Dedifferentiated amniotic fluid mesenchymal stem cell (primary cell): ENCODE measurements around the gene PAX3.
A peak's percentile ranks its signal among the peaks of the same experiment; 100 is the strongest.

ENCODE experiments used
- DNase-seq: peaks from one replicate; pipeline ENCODE4 v3.0.0-alpha.2; 2016; ENCODE audit errors: extremely low spot score

Gene PAX3

DNA sequence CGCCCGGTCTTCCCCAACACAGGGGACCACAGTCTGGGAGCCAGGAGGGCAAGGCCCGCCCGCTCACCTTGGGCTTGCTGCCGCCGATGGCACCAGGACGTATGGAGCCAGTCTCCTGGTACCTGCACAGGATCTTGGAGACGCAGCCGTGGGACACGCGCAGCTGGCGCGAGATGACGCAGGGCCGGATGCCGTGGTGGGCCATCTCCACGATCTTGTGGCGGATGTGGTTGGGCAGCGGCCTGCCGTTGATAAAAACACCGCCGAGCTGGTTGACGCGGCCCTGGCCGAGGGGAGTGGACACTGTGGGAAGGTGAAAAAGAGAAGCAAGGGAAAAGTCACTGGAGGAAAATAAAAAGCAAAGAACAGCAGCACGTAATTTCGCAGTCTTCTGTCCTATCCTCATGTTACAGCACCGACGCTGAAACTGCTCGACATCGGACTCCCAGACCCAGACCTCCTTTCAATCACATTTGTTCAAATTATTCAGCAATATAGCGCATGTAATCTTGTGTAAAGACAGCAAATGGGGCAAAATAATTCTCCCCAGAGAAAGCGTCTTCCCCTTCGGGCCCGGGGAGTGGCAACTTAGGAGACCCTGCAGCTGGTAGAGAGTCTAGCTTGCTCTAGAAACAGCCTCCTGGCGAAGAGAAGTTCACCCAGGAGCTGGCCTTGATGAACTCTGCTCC is 1.7 kb downstream of the PAX3 start:
- DNase-seq: peak; percentile 25

DNA sequence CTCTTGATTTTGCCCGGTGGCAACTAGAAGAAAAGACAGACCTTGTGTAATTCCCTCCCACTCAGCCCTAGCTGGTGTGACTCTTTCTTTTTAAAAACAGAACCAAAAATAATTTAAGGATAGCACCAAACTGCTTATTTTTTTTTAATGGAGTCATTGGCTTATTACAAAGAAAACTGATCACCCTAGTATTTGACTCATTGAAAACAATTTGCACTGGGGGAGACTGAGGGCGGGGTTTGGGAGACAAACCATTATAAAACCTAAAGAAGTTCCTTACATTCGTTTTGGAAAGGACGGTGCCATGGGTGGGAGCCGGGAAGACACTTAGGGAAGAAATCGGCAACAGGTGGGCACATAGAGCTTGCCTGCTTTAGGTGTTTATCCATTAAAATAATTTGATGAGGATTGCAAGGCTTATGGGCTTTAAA is 2.5 kb downstream of the PAX3 start:
- no peak for DNase-seq

DNA sequence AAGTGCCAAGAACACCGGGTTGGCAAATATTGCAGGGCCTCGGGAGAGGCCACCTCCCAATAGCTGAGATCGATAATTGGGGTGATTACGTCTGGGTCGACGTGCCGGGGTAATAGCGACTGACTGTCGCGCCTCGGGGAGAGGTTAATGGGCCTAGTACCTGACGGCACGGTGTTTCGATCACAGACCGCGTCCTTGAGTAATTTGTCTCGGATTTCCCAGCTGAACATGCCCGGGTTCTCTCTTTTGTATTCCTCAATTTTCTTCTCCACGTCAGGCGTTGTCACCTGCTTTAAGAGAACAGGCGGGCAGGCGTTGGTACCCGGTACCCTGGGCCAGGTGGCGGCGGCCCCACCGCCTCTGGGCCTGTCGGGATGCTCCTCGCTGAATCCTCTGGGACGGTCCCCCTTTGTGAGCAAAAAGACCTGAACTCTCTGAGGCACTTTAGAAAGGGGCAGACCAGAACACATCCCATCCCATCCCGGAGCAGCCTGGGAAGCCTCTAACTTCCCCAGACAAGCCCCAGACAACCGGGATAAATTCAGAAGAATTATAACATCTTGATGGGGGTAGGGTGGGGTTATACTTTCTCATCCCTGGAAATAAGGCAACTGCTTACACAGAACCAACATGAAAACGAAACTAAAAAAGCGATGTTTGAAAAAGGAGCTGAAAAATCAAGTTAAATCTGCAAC is 3.3 kb downstream of the PAX3 start:
- DNase-seq: peak; percentile 29

DNA sequence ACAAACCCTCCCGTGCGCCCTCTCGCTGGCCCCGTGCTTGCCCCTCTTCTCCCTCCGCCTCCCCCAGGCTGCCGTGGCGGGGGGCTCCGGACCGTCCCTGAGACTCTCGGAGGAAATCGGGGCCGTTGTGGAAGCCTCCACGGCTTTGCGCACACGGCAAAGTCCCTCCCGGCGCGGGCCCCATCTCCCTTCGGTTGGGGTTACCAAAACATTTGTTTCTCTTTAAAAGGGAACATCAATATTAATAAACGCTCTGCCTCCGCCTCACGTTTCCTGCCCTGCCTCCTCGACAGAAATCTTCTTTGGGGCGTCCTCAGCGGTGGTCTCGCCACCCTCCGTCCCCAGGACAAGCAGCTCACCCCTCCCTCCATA is 3.8 kb downstream of the PAX3 start:
- no peak for DNase-seq

DNA sequence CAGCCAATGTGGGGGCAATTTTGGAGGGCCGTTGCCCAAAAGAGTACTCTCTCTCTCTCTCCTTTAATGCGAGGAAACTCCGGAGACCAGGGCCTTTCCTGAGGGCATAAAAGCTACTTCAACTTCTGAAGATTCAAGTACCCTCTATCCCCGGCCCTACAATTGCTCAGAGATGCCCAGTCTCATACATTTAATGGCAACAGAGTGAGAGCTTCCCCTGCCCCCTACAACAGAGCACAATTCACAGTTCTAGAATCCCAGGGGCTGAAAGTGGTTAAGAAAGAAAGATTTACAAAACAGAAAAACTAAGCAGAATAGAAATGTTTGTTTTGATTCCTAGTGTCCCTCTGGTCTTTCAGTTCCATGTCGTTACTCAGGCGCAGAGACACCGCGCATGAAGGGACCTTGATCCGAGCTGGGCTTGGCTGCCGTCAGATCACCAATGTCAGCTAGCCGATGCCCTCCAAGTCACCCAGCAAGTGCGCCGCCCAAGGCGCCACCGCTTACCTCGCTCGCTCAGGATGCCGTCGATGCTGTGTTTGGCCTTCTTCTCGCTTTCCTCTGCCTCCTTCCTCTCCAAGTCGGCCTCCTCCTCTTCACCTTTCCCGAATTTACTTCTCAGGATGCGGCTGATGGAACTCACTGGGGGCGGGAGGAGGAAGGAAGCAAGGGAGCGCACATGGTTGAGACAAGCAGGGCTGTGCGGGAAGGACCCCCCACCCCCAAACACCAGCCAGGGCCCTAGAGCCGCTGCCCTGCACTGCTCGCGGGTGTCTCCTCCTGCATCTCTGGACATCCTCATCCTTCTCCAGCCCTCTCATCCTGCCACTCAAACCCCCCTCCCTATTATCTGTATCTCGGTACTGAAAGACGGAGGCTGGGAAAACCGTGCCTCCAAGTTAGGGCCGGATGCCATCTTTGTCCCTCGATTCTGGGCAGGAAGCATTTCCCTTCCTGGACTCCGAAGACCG is 4.9 kb downstream of the PAX3 start:
- DNase-seq: no peak

DNA sequence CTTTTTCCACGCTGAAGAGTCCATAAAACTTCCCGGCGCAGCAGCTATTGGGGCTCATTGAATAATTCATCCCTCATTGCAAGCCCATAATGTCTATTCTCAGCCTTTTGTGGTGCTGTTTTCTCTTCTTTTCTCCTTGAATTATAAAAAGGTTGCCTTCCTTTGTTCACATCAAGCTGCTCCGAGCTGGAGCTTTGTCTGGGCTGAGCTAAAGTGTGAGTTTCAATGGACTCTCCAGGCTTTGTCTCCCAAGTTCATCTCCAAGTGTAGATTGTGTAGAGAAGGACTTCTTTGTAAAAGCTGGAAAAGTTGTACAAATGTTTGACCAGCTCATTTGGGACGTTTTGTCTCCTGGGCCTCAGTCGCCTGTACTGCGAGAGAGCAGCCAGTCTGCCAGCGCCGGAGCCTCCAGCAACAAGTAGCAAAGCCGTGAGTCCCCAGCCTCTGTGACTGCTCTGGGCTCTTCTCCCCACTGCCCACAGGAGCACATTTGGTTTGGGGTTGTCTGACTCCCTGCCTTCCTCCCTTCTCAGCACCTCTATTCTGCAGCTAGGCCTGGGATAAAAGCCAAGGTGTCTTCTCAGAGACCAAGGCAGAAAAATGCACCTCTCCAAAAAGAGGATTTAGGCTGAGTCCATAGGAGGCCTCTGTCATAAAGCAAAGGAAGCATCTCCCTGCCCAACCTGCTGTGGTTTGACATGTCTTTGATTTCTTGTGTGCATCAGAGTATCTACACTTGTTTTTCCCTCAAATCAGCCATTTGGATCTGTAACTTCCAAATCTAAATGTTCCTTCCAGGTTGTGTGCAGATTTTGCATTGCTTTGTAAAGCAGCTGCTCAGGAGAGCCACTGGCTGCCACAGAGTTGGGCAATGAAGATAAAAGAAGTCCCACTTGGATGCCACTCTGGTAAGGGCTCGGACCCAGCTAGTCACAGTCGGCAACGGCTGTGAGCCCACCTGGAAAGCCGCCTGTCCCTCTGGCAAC is 6.4 kb downstream of the PAX3 start:
- no peak for DNase-seq

DNA sequence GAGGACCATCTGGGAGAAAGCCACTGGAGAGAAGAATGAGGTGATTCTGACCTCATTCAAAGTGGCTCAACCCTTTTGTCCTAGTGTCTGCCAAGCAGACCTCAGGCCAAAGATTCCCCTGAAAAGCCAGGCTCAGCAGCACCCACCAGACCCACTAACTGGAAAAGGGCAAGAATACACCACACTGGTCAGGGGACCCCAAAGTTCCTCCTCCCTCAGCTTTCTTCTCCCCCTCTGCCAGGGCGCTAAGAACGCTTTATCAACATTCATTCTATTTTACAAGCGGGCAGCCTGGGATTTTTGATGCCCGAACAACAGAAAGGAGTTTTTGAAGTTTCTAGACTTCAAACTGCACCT is 7.3 kb downstream of the PAX3 start:
- DNase-seq: no peak

DNA sequence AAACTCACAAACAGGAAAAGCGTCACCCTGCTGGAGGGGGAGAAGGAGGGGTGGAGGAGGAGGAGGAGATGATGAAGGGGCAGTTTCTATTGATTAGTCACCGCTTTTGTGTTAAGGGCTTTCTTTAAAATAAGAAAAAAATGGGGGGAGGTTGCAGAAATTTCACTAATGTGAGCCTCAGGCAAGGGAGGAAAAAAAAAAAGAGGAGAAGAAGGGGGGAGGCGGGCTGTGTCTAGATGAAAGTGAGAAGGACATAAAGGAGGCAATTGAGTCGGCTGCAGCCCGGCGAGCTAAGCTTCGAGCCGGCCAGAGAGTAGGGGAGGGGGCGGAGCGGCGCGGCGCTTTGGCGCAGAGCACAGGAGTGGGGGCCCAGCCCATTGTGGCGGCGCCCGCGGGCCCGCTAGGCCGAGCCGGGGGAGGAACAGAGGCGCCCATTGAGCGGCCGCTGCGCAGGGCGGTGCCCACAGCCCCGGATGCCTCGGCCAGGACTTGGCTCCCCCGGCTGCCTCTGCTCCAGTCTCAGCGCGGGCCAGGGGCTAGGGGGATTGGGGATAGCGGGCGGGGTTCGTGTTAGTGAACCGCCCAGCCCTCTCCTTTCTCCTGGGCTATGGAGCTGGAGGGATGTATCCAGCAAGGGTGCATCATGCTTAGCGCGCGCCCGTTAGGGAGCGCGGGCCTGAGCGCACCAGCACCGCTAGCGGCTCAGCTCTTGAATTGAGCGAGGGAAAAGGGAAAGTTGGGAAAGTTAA is 7.9 kb downstream of the PAX3 start:
- peak; percentile 78 for DNase-seq

DNA sequence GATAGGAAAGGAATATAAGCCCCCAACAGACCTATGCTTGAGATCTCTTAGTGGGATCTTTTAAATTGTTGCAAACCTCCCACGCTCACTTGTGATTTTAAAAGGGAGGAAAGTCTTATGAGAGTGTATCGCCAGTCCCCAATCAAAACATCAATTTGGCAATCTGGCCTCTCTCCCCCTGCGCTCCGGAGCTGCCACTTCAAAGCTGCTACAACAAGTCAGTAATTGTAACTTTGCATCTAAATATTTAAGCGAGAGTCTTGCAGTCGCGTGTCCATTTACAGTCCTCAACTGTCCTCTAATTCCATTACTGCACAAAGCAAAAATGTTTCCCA is 8.4 kb downstream of the PAX3 start:
- DNase-seq: no peak

DNA sequence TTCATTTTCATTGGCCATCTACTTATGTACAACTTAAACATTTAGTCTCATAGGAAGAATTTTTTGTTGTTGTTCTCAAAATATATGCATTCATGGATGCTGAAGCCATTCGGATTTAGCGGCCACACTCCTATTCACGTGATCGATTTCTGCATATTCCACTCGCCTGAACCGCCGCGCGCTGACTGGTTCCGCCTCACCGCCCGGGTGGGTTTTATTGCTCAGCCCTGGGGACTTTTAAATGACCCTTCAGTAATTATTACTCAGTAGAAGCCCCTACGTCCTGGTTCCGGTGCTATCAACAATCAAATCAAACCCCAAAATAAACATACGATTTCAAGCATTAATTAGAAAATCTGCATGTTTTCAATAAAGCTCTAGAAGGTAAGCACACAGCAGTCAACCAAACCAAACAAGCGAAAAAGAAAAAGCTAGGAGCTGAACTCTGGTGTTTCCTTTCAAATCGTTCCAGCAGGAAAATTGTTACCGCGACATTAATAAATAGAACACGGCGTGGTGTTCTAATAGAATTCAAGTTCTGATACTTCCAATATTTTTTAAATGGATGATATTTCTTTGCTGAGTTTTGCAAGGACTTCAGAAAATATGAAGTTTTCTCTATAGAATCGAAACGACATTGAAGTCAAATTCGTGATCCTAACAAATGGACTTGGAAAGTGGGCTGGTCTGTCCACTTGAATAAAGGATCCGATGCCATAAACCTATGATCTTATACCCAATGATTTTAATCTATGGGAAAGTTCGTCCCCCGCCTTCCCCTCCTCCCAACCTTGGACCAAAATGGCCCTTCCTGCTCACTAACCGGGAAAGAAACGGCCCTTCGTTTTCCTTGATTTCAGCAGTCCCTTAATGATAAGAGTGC is 9.3 kb downstream of the PAX3 start:
- DNase-seq: no peak

DNA sequence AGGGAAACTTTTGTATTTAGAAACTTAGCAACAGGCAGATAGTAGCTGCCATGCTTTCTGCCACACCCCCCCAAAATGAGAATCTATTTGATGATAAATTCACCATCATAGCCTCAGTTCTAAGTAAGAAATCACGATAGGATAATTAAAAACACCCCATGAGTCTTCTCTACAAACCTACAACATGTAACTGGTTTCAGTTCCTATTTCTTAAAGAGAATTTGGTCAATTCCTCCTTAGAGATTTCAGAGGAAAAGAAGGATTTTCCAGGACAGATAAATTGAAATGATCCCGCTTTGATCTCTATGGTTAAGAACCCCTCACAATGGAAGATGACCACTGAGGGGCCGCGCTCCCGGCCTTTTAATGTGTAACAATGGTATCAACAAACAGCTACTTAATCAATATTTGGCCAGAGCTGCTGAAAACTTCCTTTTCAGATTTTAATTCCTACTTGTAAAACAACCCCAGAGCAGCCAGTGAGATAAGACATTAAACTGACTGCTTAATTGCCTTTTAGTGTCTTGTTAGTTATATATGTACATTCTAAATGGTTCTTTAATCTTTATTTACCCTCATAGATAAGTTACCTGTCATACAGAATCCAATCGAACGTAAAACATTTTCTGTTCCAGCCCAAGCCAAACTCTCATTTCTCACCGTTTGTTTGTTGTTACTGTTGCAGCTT is 10.1 kb downstream of the PAX3 start:
- no peak for DNase-seq

DNA sequence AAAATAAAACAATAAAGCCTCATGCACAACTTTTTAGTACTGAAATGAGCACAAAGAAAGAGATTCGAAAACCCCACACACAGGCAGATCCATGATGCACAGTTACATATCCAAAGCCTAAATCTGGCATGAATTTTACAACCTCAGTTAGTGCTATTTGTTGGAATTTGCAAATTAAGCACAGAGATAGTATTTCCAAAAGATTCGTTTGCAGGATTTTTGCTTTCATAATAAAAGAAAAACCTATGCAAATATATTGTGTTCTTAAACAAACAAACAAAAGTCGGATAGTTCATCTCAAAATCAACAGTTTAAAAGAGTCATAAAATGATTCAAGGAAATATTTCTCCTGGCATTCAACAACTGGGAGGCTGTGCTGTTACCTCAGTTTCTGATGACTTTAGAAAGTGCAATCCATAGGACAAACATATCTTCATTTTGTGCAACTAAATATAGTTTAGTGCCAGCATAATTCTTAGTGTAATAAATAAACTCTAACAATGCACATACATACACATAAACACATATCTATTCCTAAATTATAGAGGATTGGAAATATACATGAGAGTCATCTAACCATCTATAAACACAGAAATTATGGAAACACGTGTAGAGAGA is 10.8 kb downstream of the PAX3 start:
- no peak for DNase-seq

DNA sequence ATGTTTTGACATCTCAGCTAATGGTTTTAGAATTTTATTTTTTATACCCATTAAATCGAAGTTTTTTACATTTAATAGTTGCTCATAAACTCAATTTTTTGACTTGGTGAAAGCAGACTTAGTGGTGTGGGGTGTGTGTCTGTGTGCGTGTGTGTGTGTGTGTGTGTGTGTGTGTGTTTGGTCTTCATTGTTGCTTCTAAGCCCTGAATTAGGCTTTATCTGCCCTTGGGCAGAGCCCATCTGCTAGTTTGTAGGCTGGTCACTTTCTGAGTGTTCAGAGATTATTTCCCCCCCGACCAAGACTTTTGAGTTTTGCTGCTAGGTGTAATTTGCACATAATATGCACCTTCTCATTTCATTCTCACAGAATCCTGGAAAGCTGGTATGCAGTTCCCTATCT is 14.3 kb downstream of the PAX3 start:
- DNase-seq: no peak

DNA sequence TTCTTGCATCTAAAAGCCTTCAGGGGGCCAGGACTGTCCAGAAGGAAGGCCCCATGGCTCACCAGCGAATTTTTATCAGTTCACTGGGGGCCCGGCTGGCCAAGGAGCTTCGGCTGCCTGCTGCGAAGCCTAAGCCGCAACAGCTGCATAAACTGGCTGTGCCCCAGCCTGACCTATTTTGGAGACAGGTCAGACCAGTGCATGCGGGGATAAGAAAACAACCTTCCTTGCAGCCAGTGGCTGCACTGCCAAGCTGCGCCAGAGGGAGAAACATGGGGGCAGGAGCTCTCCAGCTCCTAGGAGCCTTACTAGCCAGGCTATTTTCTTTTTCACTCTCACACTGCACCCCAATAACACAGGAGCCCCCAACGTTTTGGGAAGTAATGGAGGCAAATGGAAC is 15.2 kb downstream of the PAX3 start:
- no peak for DNase-seq

DNA sequence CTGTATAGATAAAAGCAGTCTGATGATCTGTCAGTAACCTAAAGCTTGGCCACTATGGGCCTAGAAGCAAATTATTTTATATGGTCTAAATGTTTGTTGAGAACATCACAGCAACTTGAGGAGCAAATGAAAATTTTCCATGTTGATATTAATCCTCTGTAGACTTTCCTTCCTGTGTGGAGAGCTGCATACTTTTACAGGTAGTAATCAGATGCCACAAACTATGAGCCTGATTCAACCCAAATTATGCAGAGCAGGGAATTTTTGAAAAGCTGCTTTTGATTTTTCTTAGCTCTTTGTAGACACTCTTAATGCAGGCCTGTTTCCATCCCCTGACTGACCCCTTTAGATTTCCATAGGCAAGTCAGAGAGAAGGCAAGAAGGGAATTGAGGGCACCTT is 17.3 kb downstream of the PAX3 start:
- no peak for DNase-seq

DNA sequence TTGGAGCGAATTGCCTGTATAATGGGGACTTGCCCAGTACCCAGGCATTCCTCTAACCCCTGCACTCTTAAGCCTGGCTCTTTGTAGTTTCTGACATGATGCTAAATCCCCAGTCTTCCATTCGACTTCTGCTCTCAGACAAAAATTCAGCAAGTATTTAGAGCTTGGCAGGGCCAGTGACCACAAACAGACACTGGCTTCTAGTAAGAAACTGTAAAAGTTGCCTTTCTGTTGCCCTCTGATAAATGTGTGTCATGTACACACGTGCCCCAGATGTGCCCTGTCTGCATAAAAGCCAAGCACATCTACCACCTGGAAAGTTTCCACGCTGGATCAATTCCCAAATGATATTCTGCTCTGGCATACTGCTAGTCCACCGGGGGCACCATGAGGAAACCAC is 18.0 kb downstream of the PAX3 start:
- DNase-seq: no peak

DNA sequence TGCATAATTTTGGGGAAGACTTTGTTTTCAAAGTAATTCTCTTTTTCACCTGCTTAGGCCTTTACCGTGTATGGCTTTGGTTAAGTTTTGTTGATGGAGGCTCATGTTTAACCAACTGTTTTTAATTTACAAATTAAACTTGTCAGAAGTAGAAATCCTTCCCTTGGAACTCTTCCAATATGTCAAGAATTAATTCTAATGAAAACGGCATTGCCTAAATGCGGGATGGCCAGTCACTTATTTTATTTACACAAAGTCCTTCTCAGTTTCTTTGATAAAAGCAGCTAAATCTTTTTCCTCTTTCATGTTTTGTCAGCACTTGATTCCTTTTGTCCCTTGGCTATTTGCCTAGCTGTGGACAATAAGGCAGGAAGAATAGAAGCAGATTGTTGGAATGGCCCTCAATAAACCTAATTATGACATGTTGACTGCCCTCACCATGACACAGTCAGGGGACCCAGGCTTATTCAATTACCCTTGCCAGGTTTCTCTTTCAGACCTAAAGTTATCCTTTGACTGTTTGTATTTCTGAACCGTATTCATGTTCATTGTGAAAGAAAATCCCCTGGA is 26.3 kb downstream of the PAX3 start:
- DNase-seq: no peak

DNA sequence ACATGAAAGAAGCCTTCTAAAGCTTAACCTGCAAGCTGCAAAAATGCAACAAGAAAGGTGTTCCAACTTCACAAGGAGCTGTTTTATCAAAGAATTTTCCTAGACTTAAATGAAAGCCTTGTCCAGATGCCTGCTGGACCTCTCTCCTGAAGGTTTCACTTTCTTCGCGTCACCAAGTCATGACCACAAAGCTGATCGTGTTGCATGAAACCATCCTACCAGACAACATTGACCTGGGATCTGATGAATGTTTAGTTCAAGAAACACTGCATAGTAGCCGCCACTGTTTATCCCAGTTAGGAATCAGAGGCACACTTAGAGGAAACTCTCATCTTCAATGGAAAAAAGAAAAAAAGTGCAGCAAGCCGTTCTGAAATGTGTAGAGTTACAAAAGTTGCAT is 26.9 kb downstream of the PAX3 start:
- no peak for DNase-seq
